GM23338 (cell line): ENCODE results near the gene PITRM1. TPM values are rescaled to one million over a fixed set of nuclear protein-coding genes. Genes with fewer than 3 reads are reported as not detected.

ENCODE experiments used
- ATAC-seq: fragments of 200-7000 bp; cut with Tn5 transposase; 3 replicates; pipeline ENCODE4 v1.9.1; 2020
- DNase-seq: peaks from one replicate; pipeline ENCODE4 v3.0.0-alpha.2; 2015; ENCODE audit warnings: low spot score
- H2AFZ ChIP-seq: fragments of 200-600 bp; sonication (generic); 2 replicates; pipeline ENCODE4 v1.8.0; 2016; ENCODE audit warnings: antibody characterized with exemption, mild to moderate bottlenecking, moderate library complexity
- H3F3A ChIP-seq: fragments of 200-600 bp; sonication (generic); replicated peaks from 2 replicates; pipeline ENCODE4 v1.8.0; 2017; ENCODE audit warnings: antibody characterized with exemption, mixed run types, low read depth
- H3K27ac ChIP-seq: fragments of 200-600 bp; sonication (generic); 2 replicates; pipeline ENCODE4 v1.6.1; 2016; ENCODE audit warnings: low read depth
- H3K27me3 ChIP-seq: fragments of 200-600 bp; sonication (generic); 2 replicates; pipeline ENCODE4 v1.8.0; 2016; ENCODE audit warnings: mild to moderate bottlenecking, mixed run types, moderate library complexity; ENCODE audit not compliant: insufficient read depth
- H3K36me3 ChIP-seq: fragments of 200-600 bp; sonication (generic); 2 replicates; pipeline ENCODE4 v1.8.0; 2016; ENCODE audit warnings: mild to moderate bottlenecking; ENCODE audit not compliant: insufficient read depth
- H3K4me1 ChIP-seq: fragments of 200-600 bp; sonication (generic); 2 replicates; pipeline ENCODE4 v1.8.0; 2016; ENCODE audit warnings: mild to moderate bottlenecking, moderate library complexity; ENCODE audit not compliant: insufficient read depth
- H3K4me2 ChIP-seq: fragments of 200-600 bp; sonication (generic); 2 replicates; pipeline ENCODE4 v1.7.1; 2017; ENCODE audit warnings: mixed run types
- H3K4me3 ChIP-seq: fragments of 200-600 bp; sonication (generic); 2 replicates; pipeline ENCODE4 v1.6.1; 2016; ENCODE audit warnings: mixed run types
- H3K79me2 ChIP-seq: fragments of 200-600 bp; sonication (generic); replicated peaks from 2 replicates; pipeline ENCODE4 v1.8.0; 2017; ENCODE audit warnings: mild to moderate bottlenecking; ENCODE audit not compliant: insufficient read depth
- H3K9me2 ChIP-seq: fragments of 200-600 bp; sonication (generic); 2 replicates; pipeline ENCODE4 v1.8.0; 2017; ENCODE audit not compliant: insufficient read depth
- H4K20me1 ChIP-seq: fragments of 200-600 bp; sonication (generic); replicated peaks from 2 replicates; pipeline ENCODE4 v1.8.0; 2017; ENCODE audit warnings: mild to moderate bottlenecking; ENCODE audit not compliant: insufficient read depth
- H3K27ac Mint-ChIP-seq: 2 replicates; pipeline ENCODE4 v1.8.0; 2020; ENCODE audit warnings: inconsistent platforms, mild to moderate bottlenecking, moderate library complexity, mixed read lengths
- H3K27me3 Mint-ChIP-seq: 3 replicates; pipeline ENCODE4 v1.8.0; 2022; ENCODE audit warnings: low read depth, mild to moderate bottlenecking, moderate library complexity, mixed read lengths, inconsistent platforms; ENCODE audit not compliant: insufficient read depth, poor library complexity
- H3K36me3 Mint-ChIP-seq: 3 replicates; pipeline ENCODE4 v1.8.0; 2021; ENCODE audit warnings: low read depth, mild to moderate bottlenecking, inconsistent platforms, moderate library complexity, mixed read lengths
- H3K4me1 Mint-ChIP-seq: 3 replicates; pipeline ENCODE4 v1.8.0; 2020; ENCODE audit warnings: mild to moderate bottlenecking, inconsistent platforms, mixed read lengths
- H3K4me3 Mint-ChIP-seq: 3 replicates; pipeline ENCODE4 v1.8.0; 2021; ENCODE audit warnings: moderate library complexity, mild to moderate bottlenecking, inconsistent platforms, mixed read lengths
- H3K9me3 Mint-ChIP-seq: 3 replicates; pipeline ENCODE4 v1.8.0; 2020; ENCODE audit warnings: moderate library complexity, mild to moderate bottlenecking, inconsistent platforms, mixed read lengths
- CREB1 ChIP-seq: fragments of 250-450 bp; sonication (Bioruptor Pico); IDR thresholded peaks from 2 replicates; pipeline ENCODE4 v1.5.0; 2020; ENCODE audit warnings: low read depth, mild to moderate bottlenecking, moderate library complexity
- EZH2 ChIP-seq: fragments of 200-600 bp; sonication (generic); IDR thresholded peaks from one replicate; pipeline ENCODE4 v1.8.0; 2017; ENCODE audit warnings: antibody characterized with exemption, mild to moderate bottlenecking, low read depth; ENCODE audit not compliant: unreplicated experiment
- EZH2phosphoT487 ChIP-seq: fragments of 200-600 bp; sonication (generic); IDR thresholded peaks from one replicate; pipeline ENCODE4 v1.8.1; 2018; ENCODE audit warnings: antibody characterized with exemption; ENCODE audit not compliant: unreplicated experiment
- JUNB ChIP-seq: IDR thresholded peaks from one replicate; pipeline ENCODE4 v1.6.1; 2016; ENCODE audit warnings: antibody characterized with exemption; ENCODE audit not compliant: unreplicated experiment
- NANOG ChIP-seq: IDR thresholded peaks from 2 replicates; pipeline ENCODE4 v1.6.1; 2016; ENCODE audit warnings: antibody characterized with exemption, borderline replicate concordance
- POLR2AphosphoS5 ChIP-seq: IDR thresholded peaks from 2 replicates; pipeline ENCODE4 v1.6.1; 2016; ENCODE audit warnings: antibody characterized with exemption, low read depth
- STAT1 ChIP-seq: IDR thresholded peaks from one replicate; pipeline ENCODE4 v1.6.1; 2016; ENCODE audit warnings: antibody characterized with exemption; ENCODE audit not compliant: unreplicated experiment
- ZNF114 ChIP-seq: fragments of 250-450 bp; sonication (Bioruptor Pico); IDR thresholded peaks from 2 replicates; pipeline ENCODE4 v1.5.0; 2020; ENCODE audit warnings: mild to moderate bottlenecking, moderate library complexity
- ZNF331 ChIP-seq: fragments of 250-450 bp; sonication (Bioruptor Pico); IDR thresholded peaks from 2 replicates; pipeline ENCODE4 v1.5.0; 2020; ENCODE audit warnings: low read depth, mild to moderate bottlenecking, moderate library complexity
- polyA plus RNA-seq: library from polyadenylated mRNA; unstranded; fragments of >200 nt; fragmentation: Nextera tagmentation; extraction: Ambion mirVana; gene quantifications from 2 replicates; pipeline ENCODE4 v1.2.1, GENCODE V29; 2016
- total RNA-seq: library from RNA; depleted of rRNA; stranded (reverse); fragments of >200 nt; shearing (Covaris generic); gene quantifications from 2 replicates; pipeline ENCODE4 v1.2.3, GENCODE V29; 2014
- TF ChIP-seq, protein P1 (sequence below): fragments of 250-450 bp; sonication (Bioruptor Pico); IDR thresholded peaks from 2 replicates; pipeline ENCODE4 v1.5.0; 2020; ENCODE audit warnings: mild to moderate bottlenecking, moderate library complexity
- TF ChIP-seq, protein P2 (sequence below): IDR thresholded peaks from 2 replicates; pipeline ENCODE4 v1.6.1; 2016; ENCODE audit warnings: antibody characterized with exemption
- TF ChIP-seq, protein P3 (sequence below): IDR thresholded peaks from one replicate; pipeline ENCODE4 v1.6.1; 2018; ENCODE audit warnings: antibody characterized with exemption; ENCODE audit not compliant: unreplicated experiment
- TF ChIP-seq, protein P4 (sequence below), 2 experiments: fragments of 200-600 bp in 1 of 2; sonication (generic) in 1 of 2; conservative IDR thresholded peaks; 2 replicates each; pipeline versions ENCODE4 v1.5.1 to v1.6.1; 2016 to 2017; ENCODE audit warnings: antibody characterized with exemption in 2 of 2, low read depth in 2 of 2, mild to moderate bottlenecking in 2 of 2, moderate library complexity in 1 of 2

PITRM1 gene
- total and polyA plus RNA-seq, 2 experiments from 2014 or later = 29.0 to 33.0 TPM

DNA sequence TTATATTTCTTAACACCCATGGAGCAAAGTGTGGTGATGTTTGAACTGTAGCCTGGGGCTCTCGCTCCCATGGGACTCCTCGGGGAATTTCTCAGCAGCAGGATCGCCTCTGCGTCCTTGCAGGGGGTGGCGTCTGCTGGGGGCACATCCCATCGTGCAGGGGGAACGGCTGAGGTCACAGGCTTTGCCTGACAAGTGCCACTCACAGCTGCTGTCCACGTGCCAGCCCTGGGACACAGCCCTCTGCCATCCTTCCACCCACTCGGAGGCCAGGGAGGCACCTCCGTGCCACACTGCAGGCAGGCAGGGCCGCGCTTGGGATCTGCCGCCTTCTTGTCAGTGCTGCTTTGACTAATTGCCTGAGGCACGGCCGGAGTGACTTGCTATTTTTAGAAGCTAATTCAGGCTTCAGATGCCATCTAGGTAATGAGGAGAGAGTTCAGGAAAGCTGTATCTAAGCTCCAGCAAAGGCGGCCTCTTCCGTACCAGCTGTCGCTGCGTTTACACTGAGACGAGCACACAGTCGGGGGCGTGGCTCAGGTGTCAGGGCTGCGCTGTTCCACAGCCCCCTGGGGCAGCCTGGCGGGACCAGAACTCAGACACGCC, 45.7 kb downstream of the PITRM1 start:
- Histone ChIP-seq H4K20me1 (no peaks in the 10 kb centered on the region), H3K79me2 (no peaks in the 10 kb centered on the region), H3K27ac (no peak overlapping the region), H3K36me3 (peaks cover 8% of the 10 kb centered on the region; the same call in 1 of the 2 replicates), H2AFZ (no peak overlapping the region), H3K27me3 (no peaks in the 10 kb centered on the region), H3K4me3 (no peak overlapping the region), H3F3A (no peaks in the 10 kb centered on the region), H3K4me1 (no peaks in the 10 kb centered on the region), H3K4me2 (no peak overlapping the region), H3K9me2 (no peaks in the 10 kb centered on the region)
- Mint-ChIP-seq H3K9me3 (no peaks in the 10 kb centered on the region), H3K27ac (no peak overlapping the region), H3K36me3 (peaks cover 54% of the 10 kb centered on the region), H3K27me3 (peaks cover 14% of the 10 kb centered on the region), H3K4me1 (no peaks in the 10 kb centered on the region), H3K4me3 (no peak overlapping the region)
- no peak for ATAC-seq
- TF ChIP-seq, protein P1, sequence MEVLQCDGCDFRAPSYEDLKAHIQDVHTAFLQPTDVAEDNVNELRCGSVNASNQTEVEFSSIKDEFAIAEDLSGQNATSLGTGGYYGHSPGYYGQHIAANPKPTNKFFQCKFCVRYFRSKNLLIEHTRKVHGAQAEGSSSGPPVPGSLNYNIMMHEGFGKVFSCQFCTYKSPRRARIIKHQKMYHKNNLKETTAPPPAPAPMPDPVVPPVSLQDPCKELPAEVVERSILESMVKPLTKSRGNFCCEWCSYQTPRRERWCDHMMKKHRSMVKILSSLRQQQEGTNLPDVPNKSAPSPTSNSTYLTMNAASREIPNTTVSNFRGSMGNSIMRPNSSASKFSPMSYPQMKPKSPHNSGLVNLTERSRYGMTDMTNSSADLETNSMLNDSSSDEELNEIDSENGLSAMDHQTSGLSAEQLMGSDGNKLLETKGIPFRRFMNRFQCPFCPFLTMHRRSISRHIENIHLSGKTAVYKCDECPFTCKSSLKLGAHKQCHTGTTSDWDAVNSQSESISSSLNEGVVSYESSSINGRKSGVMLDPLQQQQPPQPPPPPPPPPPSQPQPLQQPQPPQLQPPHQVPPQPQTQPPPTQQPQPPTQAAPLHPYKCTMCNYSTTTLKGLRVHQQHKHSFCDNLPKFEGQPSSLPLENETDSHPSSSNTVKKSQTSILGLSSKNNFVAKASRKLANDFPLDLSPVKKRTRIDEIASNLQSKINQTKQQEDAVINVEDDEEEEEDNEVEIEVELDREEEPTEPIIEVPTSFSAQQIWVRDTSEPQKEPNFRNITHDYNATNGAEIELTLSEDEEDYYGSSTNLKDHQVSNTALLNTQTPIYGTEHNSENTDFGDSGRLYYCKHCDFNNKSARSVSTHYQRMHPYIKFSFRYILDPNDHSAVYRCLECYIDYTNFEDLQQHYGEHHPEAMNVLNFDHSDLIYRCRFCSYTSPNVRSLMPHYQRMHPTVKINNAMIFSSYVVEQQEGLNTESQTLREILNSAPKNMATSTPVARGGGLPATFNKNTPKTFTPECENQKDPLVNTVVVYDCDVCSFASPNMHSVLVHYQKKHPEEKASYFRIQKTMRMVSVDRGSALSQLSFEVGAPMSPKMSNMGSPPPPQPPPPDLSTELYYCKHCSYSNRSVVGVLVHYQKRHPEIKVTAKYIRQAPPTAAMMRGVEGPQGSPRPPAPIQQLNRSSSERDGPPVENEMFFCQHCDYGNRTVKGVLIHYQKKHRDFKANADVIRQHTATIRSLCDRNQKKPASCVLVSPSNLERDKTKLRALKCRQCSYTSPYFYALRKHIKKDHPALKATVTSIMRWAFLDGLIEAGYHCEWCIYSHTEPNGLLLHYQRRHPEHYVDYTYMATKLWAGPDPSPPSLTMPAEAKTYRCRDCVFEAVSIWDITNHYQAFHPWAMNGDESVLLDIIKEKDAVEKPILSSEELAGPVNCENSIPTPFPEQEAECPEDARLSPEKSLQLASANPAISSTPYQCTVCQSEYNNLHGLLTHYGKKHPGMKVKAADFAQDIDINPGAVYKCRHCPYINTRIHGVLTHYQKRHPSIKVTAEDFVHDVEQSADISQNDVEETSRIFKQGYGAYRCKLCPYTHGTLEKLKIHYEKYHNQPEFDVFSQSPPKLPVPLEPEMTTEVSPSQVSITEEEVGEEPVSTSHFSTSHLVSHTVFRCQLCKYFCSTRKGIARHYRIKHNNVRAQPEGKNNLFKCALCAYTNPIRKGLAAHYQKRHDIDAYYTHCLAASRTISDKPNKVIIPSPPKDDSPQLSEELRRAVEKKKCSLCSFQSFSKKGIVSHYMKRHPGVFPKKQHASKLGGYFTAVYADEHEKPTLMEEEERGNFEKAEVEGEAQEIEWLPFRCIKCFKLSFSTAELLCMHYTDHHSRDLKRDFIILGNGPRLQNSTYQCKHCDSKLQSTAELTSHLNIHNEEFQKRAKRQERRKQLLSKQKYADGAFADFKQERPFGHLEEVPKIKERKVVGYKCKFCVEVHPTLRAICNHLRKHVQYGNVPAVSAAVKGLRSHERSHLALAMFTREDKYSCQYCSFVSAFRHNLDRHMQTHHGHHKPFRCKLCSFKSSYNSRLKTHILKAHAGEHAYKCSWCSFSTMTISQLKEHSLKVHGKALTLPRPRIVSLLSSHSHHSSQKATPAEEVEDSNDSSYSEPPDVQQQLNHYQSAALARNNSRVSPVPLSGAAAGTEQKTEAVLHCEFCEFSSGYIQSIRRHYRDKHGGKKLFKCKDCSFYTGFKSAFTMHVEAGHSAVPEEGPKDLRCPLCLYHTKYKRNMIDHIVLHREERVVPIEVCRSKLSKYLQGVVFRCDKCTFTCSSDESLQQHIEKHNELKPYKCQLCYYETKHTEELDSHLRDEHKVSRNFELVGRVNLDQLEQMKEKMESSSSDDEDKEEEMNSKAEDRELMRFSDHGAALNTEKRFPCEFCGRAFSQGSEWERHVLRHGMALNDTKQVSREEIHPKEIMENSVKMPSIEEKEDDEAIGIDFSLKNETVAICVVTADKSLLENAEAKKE = no peak
- no peak for TF ChIP-seq ZNF331 (CRISPR knock-in tag)
- TF ChIP-seq, protein P2, sequence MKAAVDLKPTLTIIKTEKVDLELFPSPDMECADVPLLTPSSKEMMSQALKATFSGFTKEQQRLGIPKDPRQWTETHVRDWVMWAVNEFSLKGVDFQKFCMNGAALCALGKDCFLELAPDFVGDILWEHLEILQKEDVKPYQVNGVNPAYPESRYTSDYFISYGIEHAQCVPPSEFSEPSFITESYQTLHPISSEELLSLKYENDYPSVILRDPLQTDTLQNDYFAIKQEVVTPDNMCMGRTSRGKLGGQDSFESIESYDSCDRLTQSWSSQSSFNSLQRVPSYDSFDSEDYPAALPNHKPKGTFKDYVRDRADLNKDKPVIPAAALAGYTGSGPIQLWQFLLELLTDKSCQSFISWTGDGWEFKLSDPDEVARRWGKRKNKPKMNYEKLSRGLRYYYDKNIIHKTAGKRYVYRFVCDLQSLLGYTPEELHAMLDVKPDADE = no peak
- TF ChIP-seq, protein P3, sequence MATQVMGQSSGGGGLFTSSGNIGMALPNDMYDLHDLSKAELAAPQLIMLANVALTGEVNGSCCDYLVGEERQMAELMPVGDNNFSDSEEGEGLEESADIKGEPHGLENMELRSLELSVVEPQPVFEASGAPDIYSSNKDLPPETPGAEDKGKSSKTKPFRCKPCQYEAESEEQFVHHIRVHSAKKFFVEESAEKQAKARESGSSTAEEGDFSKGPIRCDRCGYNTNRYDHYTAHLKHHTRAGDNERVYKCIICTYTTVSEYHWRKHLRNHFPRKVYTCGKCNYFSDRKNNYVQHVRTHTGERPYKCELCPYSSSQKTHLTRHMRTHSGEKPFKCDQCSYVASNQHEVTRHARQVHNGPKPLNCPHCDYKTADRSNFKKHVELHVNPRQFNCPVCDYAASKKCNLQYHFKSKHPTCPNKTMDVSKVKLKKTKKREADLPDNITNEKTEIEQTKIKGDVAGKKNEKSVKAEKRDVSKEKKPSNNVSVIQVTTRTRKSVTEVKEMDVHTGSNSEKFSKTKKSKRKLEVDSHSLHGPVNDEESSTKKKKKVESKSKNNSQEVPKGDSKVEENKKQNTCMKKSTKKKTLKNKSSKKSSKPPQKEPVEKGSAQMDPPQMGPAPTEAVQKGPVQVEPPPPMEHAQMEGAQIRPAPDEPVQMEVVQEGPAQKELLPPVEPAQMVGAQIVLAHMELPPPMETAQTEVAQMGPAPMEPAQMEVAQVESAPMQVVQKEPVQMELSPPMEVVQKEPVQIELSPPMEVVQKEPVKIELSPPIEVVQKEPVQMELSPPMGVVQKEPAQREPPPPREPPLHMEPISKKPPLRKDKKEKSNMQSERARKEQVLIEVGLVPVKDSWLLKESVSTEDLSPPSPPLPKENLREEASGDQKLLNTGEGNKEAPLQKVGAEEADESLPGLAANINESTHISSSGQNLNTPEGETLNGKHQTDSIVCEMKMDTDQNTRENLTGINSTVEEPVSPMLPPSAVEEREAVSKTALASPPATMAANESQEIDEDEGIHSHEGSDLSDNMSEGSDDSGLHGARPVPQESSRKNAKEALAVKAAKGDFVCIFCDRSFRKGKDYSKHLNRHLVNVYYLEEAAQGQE = no peak
- TF ChIP-seq EZH2phosphoT487 = no peak
- no peak for TF ChIP-seq STAT1
- no peak for TF ChIP-seq EZH2
- TF ChIP-seq, protein P4, sequence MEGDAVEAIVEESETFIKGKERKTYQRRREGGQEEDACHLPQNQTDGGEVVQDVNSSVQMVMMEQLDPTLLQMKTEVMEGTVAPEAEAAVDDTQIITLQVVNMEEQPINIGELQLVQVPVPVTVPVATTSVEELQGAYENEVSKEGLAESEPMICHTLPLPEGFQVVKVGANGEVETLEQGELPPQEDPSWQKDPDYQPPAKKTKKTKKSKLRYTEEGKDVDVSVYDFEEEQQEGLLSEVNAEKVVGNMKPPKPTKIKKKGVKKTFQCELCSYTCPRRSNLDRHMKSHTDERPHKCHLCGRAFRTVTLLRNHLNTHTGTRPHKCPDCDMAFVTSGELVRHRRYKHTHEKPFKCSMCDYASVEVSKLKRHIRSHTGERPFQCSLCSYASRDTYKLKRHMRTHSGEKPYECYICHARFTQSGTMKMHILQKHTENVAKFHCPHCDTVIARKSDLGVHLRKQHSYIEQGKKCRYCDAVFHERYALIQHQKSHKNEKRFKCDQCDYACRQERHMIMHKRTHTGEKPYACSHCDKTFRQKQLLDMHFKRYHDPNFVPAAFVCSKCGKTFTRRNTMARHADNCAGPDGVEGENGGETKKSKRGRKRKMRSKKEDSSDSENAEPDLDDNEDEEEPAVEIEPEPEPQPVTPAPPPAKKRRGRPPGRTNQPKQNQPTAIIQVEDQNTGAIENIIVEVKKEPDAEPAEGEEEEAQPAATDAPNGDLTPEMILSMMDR (conservative IDR thresholded peaks at IDR 0.05; ENCODE audit: low read depth in 2 of 2) = no peak
- TF ChIP-seq CREB1 (CRISPR knock-in tag) = no peak
- no peak for TF ChIP-seq JUNB
- no peak for TF ChIP-seq ZNF114 (CRISPR knock-in tag)
- TF ChIP-seq NANOG = no peak
- TF ChIP-seq POLR2AphosphoS5 = no peak
- DNase-seq = no peak
